SU-DHL-6 (cell line): Measurements from ENCODE around the gene ANTXR1.

Source experiments
- H2AFZ ChIP-seq: fragments of 200-600 bp; sonication (generic); 2 replicates; pipeline ENCODE4 v1.6.1; 2014; ENCODE audit warnings: low read depth, mild to moderate bottlenecking, moderate library complexity, mixed read lengths, antibody characterized with exemption, low read length; ENCODE audit not compliant: severe bottlenecking
- H3F3A ChIP-seq: fragments of 200-600 bp; shearing (Covaris generic); 2 replicates; pipeline ENCODE4 v1.6.0; 2016; ENCODE audit warnings: antibody characterized with exemption, mild to moderate bottlenecking; ENCODE audit not compliant: insufficient read depth
- H3K27ac ChIP-seq: fragments of 200-600 bp; sonication (generic); 2 replicates; pipeline ENCODE4 v1.5.1; 2016; ENCODE audit warnings: low read depth, mild to moderate bottlenecking, low read length, moderate library complexity, mixed read lengths
- H3K27me3 ChIP-seq: fragments of 200-600 bp; sonication (generic), shearing (Covaris generic); 2 replicates; pipeline ENCODE4 v1.6.0; 2014; ENCODE audit warnings: mild to moderate bottlenecking, low read length
- H3K36me3 ChIP-seq: fragments of 200-600 bp; sonication (generic); 2 replicates; pipeline ENCODE4 v1.6.1; 2014; ENCODE audit warnings: mild to moderate bottlenecking, low read length, mixed read lengths
- H3K4me2 ChIP-seq: fragments of 300-600, 200-600 bp; shearing (Covaris generic), sonication (generic); 2 replicates; pipeline ENCODE4 v1.6.0; 2014; ENCODE audit warnings: low read length, low read depth, mild to moderate bottlenecking; ENCODE audit not compliant: poor library complexity, severe bottlenecking
- H3K4me3 ChIP-seq: fragments of 200-600 bp; sonication (generic); 2 replicates; pipeline ENCODE4 v1.5.1; 2014; ENCODE audit warnings: antibody characterized with exemption, low read length, mild to moderate bottlenecking, mixed read lengths; ENCODE audit not compliant: insufficient read depth, poor library complexity, severe bottlenecking
- H3K79me2 ChIP-seq: fragments of 200-600 bp; sonication (generic); 2 replicates; pipeline ENCODE4 v1.6.1; 2014; ENCODE audit warnings: mild to moderate bottlenecking, low read length, moderate library complexity; ENCODE audit not compliant: insufficient read depth
- H3K9ac ChIP-seq: fragments of 200-600 bp; sonication (generic); 2 replicates; pipeline ENCODE4 v1.7.0; 2014; ENCODE audit warnings: mild to moderate bottlenecking, low read length
- H3K9me2 ChIP-seq: fragments of 200-600 bp; sonication (generic); replicated peaks from 2 replicates; pipeline ENCODE4 v1.6.1; 2014; ENCODE audit warnings: low read length; ENCODE audit not compliant: insufficient read depth
- H3K9me3 ChIP-seq: fragments of 200-600 bp; sonication (generic); 2 replicates; pipeline ENCODE4 v1.6.1; 2014; ENCODE audit warnings: low read length, mixed read lengths; ENCODE audit not compliant: insufficient read depth
- H4K20me1 ChIP-seq: fragments of 200-600 bp; sonication (generic); 2 replicates; pipeline ENCODE4 v1.6.1; 2014; ENCODE audit warnings: low read depth, mild to moderate bottlenecking, antibody characterized with exemption, low read length, moderate library complexity, mixed read lengths
- EZH2phosphoT487 ChIP-seq: fragments of 200-600 bp; sonication (generic), shearing (Covaris generic); conservative IDR thresholded peaks from 2 replicates; pipeline ENCODE4 v1.6.1; 2018; ENCODE audit warnings: mild to moderate bottlenecking, antibody characterized with exemption, low read length, moderate library complexity, mixed read lengths
- TF ChIP-seq, protein P1 (sequence below): fragments of 200-600 bp; sonication (generic); IDR thresholded peaks from one replicate; pipeline ENCODE4 v1.5.1; 2017; ENCODE audit warnings: antibody characterized with exemption, mild to moderate bottlenecking, low read length, moderate library complexity; ENCODE audit not compliant: insufficient read depth, poor library complexity, severe bottlenecking

Gene ANTXR1

DNA sequence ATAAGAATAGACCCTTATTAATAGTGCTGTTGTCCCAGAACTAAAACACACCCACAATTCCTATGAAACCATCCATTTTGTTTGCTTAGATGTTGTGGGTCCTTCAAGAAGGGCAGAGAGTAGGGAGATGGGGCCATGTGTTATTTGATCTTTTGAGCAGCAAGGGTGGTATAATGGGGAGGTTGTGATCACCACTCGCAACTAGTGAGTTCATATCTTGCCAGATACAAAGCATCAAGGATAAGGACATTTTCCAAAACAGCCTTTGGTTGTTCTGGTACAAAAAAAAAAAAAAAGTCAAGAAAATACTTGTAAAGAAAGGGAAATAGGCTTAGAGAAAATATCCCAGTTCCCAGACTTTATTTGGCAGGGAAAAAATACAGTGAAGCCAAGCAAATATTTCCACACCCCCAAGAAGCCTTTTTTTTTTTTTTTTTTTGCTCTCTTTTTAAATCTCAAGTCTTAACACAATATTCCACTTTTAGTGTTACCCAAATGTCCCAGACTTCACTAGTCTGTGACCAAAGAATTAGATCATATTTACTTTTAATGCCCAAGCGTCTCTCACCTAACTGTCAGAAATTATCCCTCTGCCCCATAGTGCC, 54.1 kb downstream of the ANTXR1 start:
- Histone ChIP-seq H4K20me1 (no peaks in the 10 kb centered on the region), H3K4me3 (no peak overlapping the region), H3K79me2 (no peaks in the 10 kb centered on the region), H3K9me3 (no peaks in the 10 kb centered on the region), H3K9me2 (no peaks in the 10 kb centered on the region), H3K4me2 (no peak overlapping the region), H2AFZ (no peak overlapping the region), H3K27ac (no peak overlapping the region), H3K27me3 (no peaks in the 10 kb centered on the region), H3F3A (no peaks in the 10 kb centered on the region), H3K36me3 (no peaks in the 10 kb centered on the region), H3K9ac (no peak overlapping the region)
- no peak for TF ChIP-seq EZH2phosphoT487
- TF ChIP-seq, protein P1, sequence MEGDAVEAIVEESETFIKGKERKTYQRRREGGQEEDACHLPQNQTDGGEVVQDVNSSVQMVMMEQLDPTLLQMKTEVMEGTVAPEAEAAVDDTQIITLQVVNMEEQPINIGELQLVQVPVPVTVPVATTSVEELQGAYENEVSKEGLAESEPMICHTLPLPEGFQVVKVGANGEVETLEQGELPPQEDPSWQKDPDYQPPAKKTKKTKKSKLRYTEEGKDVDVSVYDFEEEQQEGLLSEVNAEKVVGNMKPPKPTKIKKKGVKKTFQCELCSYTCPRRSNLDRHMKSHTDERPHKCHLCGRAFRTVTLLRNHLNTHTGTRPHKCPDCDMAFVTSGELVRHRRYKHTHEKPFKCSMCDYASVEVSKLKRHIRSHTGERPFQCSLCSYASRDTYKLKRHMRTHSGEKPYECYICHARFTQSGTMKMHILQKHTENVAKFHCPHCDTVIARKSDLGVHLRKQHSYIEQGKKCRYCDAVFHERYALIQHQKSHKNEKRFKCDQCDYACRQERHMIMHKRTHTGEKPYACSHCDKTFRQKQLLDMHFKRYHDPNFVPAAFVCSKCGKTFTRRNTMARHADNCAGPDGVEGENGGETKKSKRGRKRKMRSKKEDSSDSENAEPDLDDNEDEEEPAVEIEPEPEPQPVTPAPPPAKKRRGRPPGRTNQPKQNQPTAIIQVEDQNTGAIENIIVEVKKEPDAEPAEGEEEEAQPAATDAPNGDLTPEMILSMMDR = no peak

DNA sequence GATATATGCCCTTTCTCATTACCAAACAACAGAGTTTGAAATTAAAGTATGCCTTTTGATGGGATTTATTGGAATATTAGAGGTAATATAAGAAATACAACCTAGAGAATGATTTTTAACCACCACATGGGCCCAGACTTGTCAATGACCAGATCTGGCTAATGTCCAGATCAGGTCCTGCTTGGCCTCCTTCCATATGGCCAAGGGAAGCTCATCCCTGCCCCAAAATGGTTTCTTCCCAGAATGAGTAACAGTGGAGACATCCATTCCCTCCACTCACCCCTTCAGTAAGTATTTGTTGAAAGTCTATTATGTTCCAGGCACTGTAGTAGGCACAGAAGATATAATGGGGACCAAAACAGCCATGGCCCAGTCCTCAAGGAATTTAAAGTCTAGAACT, 54.9 kb downstream of the ANTXR1 start:
- Histone ChIP-seq H3K9ac (no peak overlapping the region), H3K4me2 (no peak overlapping the region), H4K20me1 (no peaks in the 10 kb centered on the region), H2AFZ (no peak overlapping the region), H3K79me2 (no peaks in the 10 kb centered on the region), H3K9me2 (no peaks in the 10 kb centered on the region), H3K36me3 (no peaks in the 10 kb centered on the region), H3K27ac (no peak overlapping the region), H3K9me3 (no peaks in the 10 kb centered on the region), H3F3A (no peaks in the 10 kb centered on the region), H3K27me3 (no peaks in the 10 kb centered on the region), H3K4me3 (no peak overlapping the region)
- TF ChIP-seq EZH2phosphoT487 = no peak
- TF ChIP-seq, protein P1 = no peak

DNA sequence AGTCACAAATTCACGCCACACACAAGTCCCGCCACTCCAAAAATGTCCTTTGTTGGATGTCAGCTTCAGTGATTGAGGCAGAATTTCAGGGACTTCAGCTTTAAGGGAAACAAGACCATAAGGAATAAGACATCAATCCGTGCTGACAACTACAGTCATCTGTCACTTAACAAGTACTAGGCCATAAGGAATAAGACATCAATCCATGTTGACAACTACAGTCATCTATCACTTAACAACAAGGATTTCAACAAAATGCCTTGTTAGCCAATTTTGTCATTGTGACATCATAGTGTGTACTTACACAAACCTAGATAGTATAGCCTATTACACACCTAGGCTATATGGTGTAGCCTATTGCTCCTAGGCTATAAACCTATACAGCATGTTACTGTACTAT, 58.0 kb downstream of the ANTXR1 start:
- H3K27me3 ChIP-seq = no peaks in the 10 kb centered on the region
- H3F3A ChIP-seq = no peaks in the 10 kb centered on the region
- no peak overlapping the region for H3K27ac ChIP-seq
- H4K20me1 ChIP-seq = no peaks in the 10 kb centered on the region
- H3K4me3 ChIP-seq = no peak overlapping the region
- H3K79me2 ChIP-seq = no peaks in the 10 kb centered on the region
- no peak overlapping the region for H3K9ac ChIP-seq
- no peaks in the 10 kb centered on the region for H3K36me3 ChIP-seq
- H3K4me2 ChIP-seq = no peak overlapping the region
- no peak overlapping the region for H2AFZ ChIP-seq
- no peaks in the 10 kb centered on the region for H3K9me3 ChIP-seq
- no peaks in the 10 kb centered on the region for H3K9me2 ChIP-seq
- TF ChIP-seq, protein P1 = no peak
- TF ChIP-seq EZH2phosphoT487 = no peak
